K562 (cell line): ENCODE measurements around the gene LOXHD1. TPM values are rescaled to one million over a fixed set of nuclear protein-coding genes. Genes with fewer than 3 reads are reported as not detected.

Experiments
- ATAC-seq: fragments of 200-7000 bp; cut with Tn5 transposase; 3 replicates; pipeline ENCODE4 v1.9.1; 2020; ENCODE audit warnings: moderate library complexity
- BruUV-seq: library from RNA; stranded (reverse); fragments of 400-500 nt; replicated peaks from 2 replicates; lab custom pipeline; 2021; lab: Mats Ljungman, UMichigan
- CTCF ChIA-PET: fragments of 300-600 bp; formaldehyde crosslinking; extraction: SDS; loops from one replicate; lab custom pipeline; 2021; ENCODE audit warnings: low intra/inter-chr PET ratio; lab: Yijun Ruan, JAX
- POLR2A ChIA-PET: fragments of 300-600, 350-650 bp; sonication (Branson Sonifier 250); formaldehyde crosslinking; extraction: SDS; loops from one replicate; lab custom pipeline; 2021; ENCODE audit warnings: antibody characterized with exemption, inconsistent platforms; lab: Yijun Ruan, JAX
- DNase-seq, 4 experiments: peaks; one replicate each; pipeline versions ENCODE4 v3.0.0 to v3.0.0-alpha.2; 2011 to 2018; ENCODE audit warnings: low spot score in 3 of 4, mixed read lengths in 3 of 4; ENCODE audit errors: extremely low read depth in 1 of 4
- FAIRE-seq: peaks from 2 replicates; lab custom pipeline; 2011; peaks lifted over from hg19 to GRCh38; lab: Jason Lieb, UNC
- H2AFZ ChIP-seq: 2 replicates; pipeline ENCODE4 v1.6.0; 2011; ENCODE audit warnings: low read depth, low read length, control low read depth, inconsistent platforms
- H3K27ac ChIP-seq: fragments of 200-600 bp; 3 replicates; pipeline ENCODE4 v1.8.0; 2011; ENCODE audit warnings: low read depth, mild to moderate bottlenecking, control low read depth, inconsistent platforms, low read length, moderate library complexity, mixed read lengths; ENCODE audit errors: extremely low read depth
- H3K27me3 ChIP-seq, 2 experiments: fragments of 300-600 bp in 1 of 2; 2 replicates in 1 of 2; 3 replicates in 1 of 2; pipeline versions ENCODE4 v1.6.0 to v1.8.0; 2011; ENCODE audit warnings: inconsistent platforms in 2 of 2, low read length in 2 of 2, mild to moderate bottlenecking in 1 of 2, mixed read lengths in 1 of 2, moderate library complexity in 1 of 2; ENCODE audit not compliant: control insufficient read depth in 2 of 2, insufficient read depth in 2 of 2
- H3K36me3 ChIP-seq: fragments of 300-600 bp; 3 replicates; pipeline ENCODE4 v1.8.0; 2011; ENCODE audit warnings: mild to moderate bottlenecking, low read length, inconsistent platforms; ENCODE audit not compliant: control insufficient read depth, insufficient read depth
- H3K4me1 ChIP-seq, 2 experiments: fragments of 200-600 bp in 1 of 2; replicated peaks in 1 of 2; 2 replicates in 1 of 2; 3 replicates in 1 of 2; pipeline versions ENCODE4 v1.5.1 to v1.8.0; 2011; ENCODE audit warnings: inconsistent platforms in 2 of 2, low read length in 2 of 2, mild to moderate bottlenecking in 1 of 2, mixed read lengths in 1 of 2, moderate library complexity in 1 of 2; ENCODE audit not compliant: control insufficient read depth in 2 of 2, insufficient read depth in 2 of 2
- H3K4me2 ChIP-seq: 2 replicates; pipeline ENCODE4 v1.6.1; 2011; ENCODE audit warnings: low read length, control low read depth, inconsistent platforms, mixed read lengths; ENCODE audit not compliant: insufficient read depth
- H3K4me3 ChIP-seq: fragments of 200-600 bp; sonication (generic), shearing (Covaris generic); 2 replicates; pipeline ENCODE4 v1.5.1; 2016; ENCODE audit warnings: control low read depth, inconsistent platforms
- H3K79me2 ChIP-seq: fragments of 200-600 bp; 3 replicates; pipeline ENCODE4 v1.8.0; 2011; ENCODE audit warnings: low read length, inconsistent platforms; ENCODE audit not compliant: control insufficient read depth, insufficient read depth
- H3K9ac ChIP-seq, 2 experiments: 2 replicates each; pipeline versions ENCODE4 v1.6.0 to v1.6.1; 2011; ENCODE audit warnings: low read depth in 2 of 2, low read length in 2 of 2, control low read depth in 1 of 2, inconsistent platforms in 1 of 2, mild to moderate bottlenecking in 1 of 2, mixed read lengths in 1 of 2; ENCODE audit not compliant: insufficient read depth in 1 of 2
- H3K9me1 ChIP-seq: one replicate; pipeline ENCODE4 v1.6.0; 2011; ENCODE audit warnings: inconsistent platforms, mild to moderate bottlenecking, low read length, moderate library complexity; ENCODE audit not compliant: control insufficient read depth, insufficient read depth
- H3K9me3 ChIP-seq: replicated peaks from 2 replicates; pipeline ENCODE4 v1.5.1; 2011; ENCODE audit warnings: low read depth, low read length, inconsistent platforms; ENCODE audit not compliant: control insufficient read depth, insufficient read depth
- H4K20me1 ChIP-seq: replicated peaks from 2 replicates; pipeline ENCODE4 v1.6.1; 2011; ENCODE audit warnings: low read length, inconsistent platforms, mixed read lengths; ENCODE audit not compliant: control insufficient read depth, insufficient read depth
- ARID2 ChIP-seq: fragments of 450-650 bp; IDR thresholded peaks from 2 replicates; pipeline ENCODE4 v1.6.1; 2017; ENCODE audit warnings: antibody characterized with exemption, mild to moderate bottlenecking
- BCL6 ChIP-seq: fragments of 250-450 bp; sonication (Bioruptor Pico); IDR thresholded peaks from 2 replicates; pipeline ENCODE4 v1.4.0; 2020
- DMBX1 ChIP-seq: fragments of 250-450 bp; sonication (Bioruptor Pico); IDR thresholded peaks from 2 replicates; pipeline ENCODE4 v1.8.0; 2022; ENCODE audit warnings: inconsistent platforms, mild to moderate bottlenecking, moderate library complexity, borderline replicate concordance
- EHMT2 ChIP-seq: fragments of 450-650 bp; IDR thresholded peaks from 2 replicates; pipeline ENCODE4 v1.6.1; 2018; ENCODE audit warnings: antibody characterized with exemption
- MIER1 ChIP-seq: fragments of 450-650 bp; IDR thresholded peaks from 2 replicates; pipeline ENCODE4 v1.6.1; 2016; ENCODE audit warnings: antibody characterized with exemption, mild to moderate bottlenecking, low read depth
- RBFOX2 ChIP-seq: fragments of 200-400 bp; formaldehyde crosslinking; IDR thresholded peaks from 2 replicates; pipeline ENCODE4 v1.6.1; 2017; ENCODE audit warnings: low read depth, mild to moderate bottlenecking, low read length, moderate library complexity
- TEAD1 ChIP-seq, 2 experiments: fragments of 450-650 bp in 1 of 2; sonication (generic) in 1 of 2; formaldehyde crosslinking; IDR thresholded peaks; 2 replicates each; pipeline versions ENCODE4 v1.4.0 to v1.8.0; 2020 to 2022; ENCODE audit warnings: mild to moderate bottlenecking in 2 of 2, missing genetic modification reagents in 1 of 2
- ZNF197 ChIP-seq: fragments of 200-800 bp; sonication (Bioruptor generic); IDR thresholded peaks from 2 replicates; pipeline ENCODE4 v1.6.1; 2016; ENCODE audit warnings: low read depth, missing genetic modification characterization, missing compliant biosample characterization
- ZNF766 ChIP-seq: fragments of 200-800 bp; sonication (Bioruptor generic); conservative IDR thresholded peaks from 2 replicates; pipeline ENCODE4 v1.6.1; 2016; ENCODE audit warnings: missing genetic modification characterization, missing compliant biosample characterization
- WGBS: fragments of 100-300 bp; shearing (Covaris generic); methylation state at CpG from one replicate; pipeline ENCODE4 v1.1.6; 2016; ENCODE audit warnings: low coverage, mixed read lengths; ENCODE audit not compliant: insufficient coverage; ENCODE audit errors: missing lambda C conversion rate; 5-methylcytosine and 5-hydroxymethylcytosine counted together
- in situ Hi-C: fragments of 300-500 bp; cut with MboI; formaldehyde crosslinking; loops from 4 replicates; pipeline ENCODE4 v1.15.0; 2018; ENCODE audit warnings: inconsistent platforms, mixed read lengths
- intact Hi-C: fragments of 100-400 bp; cut with micrococcal nuclease; formaldehyde crosslinking; loops from 2 replicates; pipeline ENCODE4 v1.14.2; 2022
- polyA plus RNA-seq, 8 experiments: library from polyadenylated mRNA; depleted of rRNA in 4 of 8; stranded (reverse) in 5 of 8; unstranded in 3 of 8; fragments of >200 nt; fragmentation: Nextera tagmentation in 2 of 8; fragmentation: Illumina TruSeq in 1 of 8; extraction: Ambion mirVana in 2 of 8; extraction: Trizol in 1 of 8; gene quantifications; 2 replicates each; pipeline versions ENCODE4 v1.2.1 to v1.2.3, GENCODE V29; 2011 to 2014; ENCODE audit warnings: inconsistent platforms in 1 of 8, missing spikeins in 1 of 8
- total RNA-seq, 7 experiments: library from RNA; depleted of rRNA in 6 of 7; stranded (reverse); fragments of >200 nt in 6 of 7; fragmentation: Illumina TruSeq in 2 of 7; extraction: Trizol in 2 of 7; gene quantifications; 2 replicates each; pipeline versions ENCODE4 v1.2.1 to v1.2.3, GENCODE V29; 2011 to 2021; ENCODE audit warnings: low replicate concordance in 1 of 7
- TF ChIP-seq, protein P1 (sequence below): fragments of 200-800 bp; sonication (Bioruptor generic); IDR thresholded peaks from 2 replicates; pipeline ENCODE4 v1.6.1; 2017; ENCODE audit warnings: missing genetic modification characterization, missing compliant biosample characterization
- TF ChIP-seq, protein P2 (sequence below), 2 experiments: fragments of 450-650 bp; IDR thresholded peaks; 2 replicates each; pipeline ENCODE4 v1.6.1; 2018; ENCODE audit warnings: mild to moderate bottlenecking in 2 of 2, low read depth in 1 of 2; ENCODE audit not compliant: partially characterized antibody in 2 of 2
- TF ChIP-seq, protein P3 (sequence below): fragments of 450-650 bp; IDR thresholded peaks from 2 replicates; pipeline ENCODE4 v1.6.1; 2016; ENCODE audit warnings: borderline replicate concordance

LOXHD1 gene
- total and polyA plus RNA-seq, 9 of the 15 experiments (the other 6 are each of a cell fraction or from before 2014, with no cell fraction given), result not detected

DNA sequence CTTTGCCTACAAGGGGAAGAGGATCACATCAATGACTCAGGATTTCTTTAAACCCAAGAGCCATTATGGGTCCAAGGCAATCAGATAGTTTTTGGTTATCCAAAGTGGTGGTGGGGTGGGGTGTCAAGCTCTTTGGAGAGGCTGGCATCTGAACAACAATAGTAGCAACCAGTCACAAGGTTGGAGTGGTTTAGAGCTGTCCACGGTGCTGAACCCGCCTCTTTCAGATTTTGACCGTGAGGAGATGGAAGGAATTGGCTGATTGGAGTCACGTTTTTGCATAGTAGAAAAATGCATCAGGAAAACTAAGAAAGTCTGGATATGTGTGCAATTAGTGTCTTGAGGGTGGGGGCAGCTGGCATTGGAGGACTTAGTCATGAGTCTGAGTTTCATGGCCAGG lies 159.9 kb downstream of the LOXHD1 start:
- H3K4me1 ChIP-seq, result no peaks in the 10 kb centered on the region
- no peak for FAIRE-seq
- TF ChIP-seq EHMT2 (peak; percentile 97), ZNF766 (CRISPR knock-in tag) (peak; percentile 70; the same call in 1 of the 2 replicates), MIER1 (peak; percentile 91), BCL6 (CRISPR knock-in tag) (no peak), DMBX1 (CRISPR knock-in tag) (peak; percentile 51; the same call in 1 of the 2 replicates), TEAD1 (CRISPR knock-in tag; IDR thresholded peaks at IDR 0.05) (0 out of 4 replicates have a peak, but pooled peaks of 1 of the 2 experiments have one; percentile 12), RBFOX2 (no peak), ARID2 (no peak), ZNF197 (CRISPR knock-in tag) (0 out of 2 replicates have a peak, but pooled peaks have one; percentile 50)
- TF ChIP-seq, protein P1, sequence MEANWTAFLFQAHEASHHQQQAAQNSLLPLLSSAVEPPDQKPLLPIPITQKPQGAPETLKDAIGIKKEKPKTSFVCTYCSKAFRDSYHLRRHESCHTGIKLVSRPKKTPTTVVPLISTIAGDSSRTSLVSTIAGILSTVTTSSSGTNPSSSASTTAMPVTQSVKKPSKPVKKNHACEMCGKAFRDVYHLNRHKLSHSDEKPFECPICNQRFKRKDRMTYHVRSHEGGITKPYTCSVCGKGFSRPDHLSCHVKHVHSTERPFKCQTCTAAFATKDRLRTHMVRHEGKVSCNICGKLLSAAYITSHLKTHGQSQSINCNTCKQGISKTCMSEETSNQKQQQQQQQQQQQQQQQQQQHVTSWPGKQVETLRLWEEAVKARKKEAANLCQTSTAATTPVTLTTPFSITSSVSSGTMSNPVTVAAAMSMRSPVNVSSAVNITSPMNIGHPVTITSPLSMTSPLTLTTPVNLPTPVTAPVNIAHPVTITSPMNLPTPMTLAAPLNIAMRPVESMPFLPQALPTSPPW (CRISPR knock-in tag), result peak; percentile 15; the same call in 1 of the 2 replicates
- TF ChIP-seq, protein P2, sequence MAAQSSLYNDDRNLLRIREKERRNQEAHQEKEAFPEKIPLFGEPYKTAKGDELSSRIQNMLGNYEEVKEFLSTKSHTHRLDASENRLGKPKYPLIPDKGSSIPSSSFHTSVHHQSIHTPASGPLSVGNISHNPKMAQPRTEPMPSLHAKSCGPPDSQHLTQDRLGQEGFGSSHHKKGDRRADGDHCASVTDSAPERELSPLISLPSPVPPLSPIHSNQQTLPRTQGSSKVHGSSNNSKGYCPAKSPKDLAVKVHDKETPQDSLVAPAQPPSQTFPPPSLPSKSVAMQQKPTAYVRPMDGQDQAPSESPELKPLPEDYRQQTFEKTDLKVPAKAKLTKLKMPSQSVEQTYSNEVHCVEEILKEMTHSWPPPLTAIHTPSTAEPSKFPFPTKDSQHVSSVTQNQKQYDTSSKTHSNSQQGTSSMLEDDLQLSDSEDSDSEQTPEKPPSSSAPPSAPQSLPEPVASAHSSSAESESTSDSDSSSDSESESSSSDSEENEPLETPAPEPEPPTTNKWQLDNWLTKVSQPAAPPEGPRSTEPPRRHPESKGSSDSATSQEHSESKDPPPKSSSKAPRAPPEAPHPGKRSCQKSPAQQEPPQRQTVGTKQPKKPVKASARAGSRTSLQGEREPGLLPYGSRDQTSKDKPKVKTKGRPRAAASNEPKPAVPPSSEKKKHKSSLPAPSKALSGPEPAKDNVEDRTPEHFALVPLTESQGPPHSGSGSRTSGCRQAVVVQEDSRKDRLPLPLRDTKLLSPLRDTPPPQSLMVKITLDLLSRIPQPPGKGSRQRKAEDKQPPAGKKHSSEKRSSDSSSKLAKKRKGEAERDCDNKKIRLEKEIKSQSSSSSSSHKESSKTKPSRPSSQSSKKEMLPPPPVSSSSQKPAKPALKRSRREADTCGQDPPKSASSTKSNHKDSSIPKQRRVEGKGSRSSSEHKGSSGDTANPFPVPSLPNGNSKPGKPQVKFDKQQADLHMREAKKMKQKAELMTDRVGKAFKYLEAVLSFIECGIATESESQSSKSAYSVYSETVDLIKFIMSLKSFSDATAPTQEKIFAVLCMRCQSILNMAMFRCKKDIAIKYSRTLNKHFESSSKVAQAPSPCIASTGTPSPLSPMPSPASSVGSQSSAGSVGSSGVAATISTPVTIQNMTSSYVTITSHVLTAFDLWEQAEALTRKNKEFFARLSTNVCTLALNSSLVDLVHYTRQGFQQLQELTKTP (IDR thresholded peaks at IDR 0.05; ENCODE audit: low read depth in 1 of 2, partially characterized antibody in 2 of 2), result peak in 1 of 2 experiments; percentile 60
- TF ChIP-seq, protein P3, sequence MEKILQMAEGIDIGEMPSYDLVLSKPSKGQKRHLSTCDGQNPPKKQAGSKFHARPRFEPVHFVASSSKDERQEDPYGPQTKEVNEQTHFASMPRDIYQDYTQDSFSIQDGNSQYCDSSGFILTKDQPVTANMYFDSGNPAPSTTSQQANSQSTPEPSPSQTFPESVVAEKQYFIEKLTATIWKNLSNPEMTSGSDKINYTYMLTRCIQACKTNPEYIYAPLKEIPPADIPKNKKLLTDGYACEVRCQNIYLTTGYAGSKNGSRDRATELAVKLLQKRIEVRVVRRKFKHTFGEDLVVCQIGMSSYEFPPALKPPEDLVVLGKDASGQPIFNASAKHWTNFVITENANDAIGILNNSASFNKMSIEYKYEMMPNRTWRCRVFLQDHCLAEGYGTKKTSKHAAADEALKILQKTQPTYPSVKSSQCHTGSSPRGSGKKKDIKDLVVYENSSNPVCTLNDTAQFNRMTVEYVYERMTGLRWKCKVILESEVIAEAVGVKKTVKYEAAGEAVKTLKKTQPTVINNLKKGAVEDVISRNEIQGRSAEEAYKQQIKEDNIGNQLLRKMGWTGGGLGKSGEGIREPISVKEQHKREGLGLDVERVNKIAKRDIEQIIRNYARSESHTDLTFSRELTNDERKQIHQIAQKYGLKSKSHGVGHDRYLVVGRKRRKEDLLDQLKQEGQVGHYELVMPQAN, result no peak

More for the DNA sequence above, 159.9 kb downstream of the LOXHD1 start:
- no peaks in the 10 kb centered on the region for H3K9me1 ChIP-seq
- in situ Hi-C loops (loop anchor here (25.0 kb wide), 1 partner anchor 210 kb away; no protein-coding TSS in a partner anchor), intact Hi-C loops (no loop called here)
- H3K27ac ChIP-seq, result no peak overlapping the region
- no peaks in the 10 kb centered on the region for H3K27me3 ChIP-seq
- ChIA-PET CTCF (no interaction called here), POLR2A (no interaction called here)
- no peaks in the 10 kb centered on the region for H3K79me2 ChIP-seq
- WGBS, result 0% methylated on average over 4 of the region's 4 CpGs
- no peak overlapping the region for H3K4me2 ChIP-seq
- no peaks in the 10 kb centered on the region for H3K9me3 ChIP-seq
- DNase-seq (peak; percentile 13 to 24 (median 22)), ATAC-seq (0 out of 3 replicates have a peak, but pooled peaks have one; percentile 31)
- H3K9ac ChIP-seq, result no peak overlapping the region
- no peaks in the 10 kb centered on the region for H3K36me3 ChIP-seq
- H2AFZ ChIP-seq, result no peak overlapping the region
- no peak overlapping the region for H3K4me3 ChIP-seq
- no TSS peak for BruUV-seq
- H4K20me1 ChIP-seq, result no peaks in the 10 kb centered on the region
